HCT116 (cell line): ENCODE results near the gene BCL7A.

Source experiments
- POLR2A ChIP-seq: IDR thresholded peaks from 2 replicates; pipeline ENCODE4 v1.7.0; 2011; ENCODE audit warnings: borderline replicate concordance; ENCODE audit not compliant: insufficient read depth, insufficient read length; ENCODE audit errors: extremely low read depth
- SIN3A ChIP-seq: IDR thresholded peaks from 2 replicates; pipeline ENCODE4 v1.6.1; 2012; ENCODE audit warnings: low read depth
- ZNF274 ChIP-seq: fragments of 200-500 bp; sonication (Bioruptor generic); IDR thresholded peaks from 2 replicates; pipeline ENCODE4 v1.6.1; 2014; ENCODE audit warnings: mild to moderate bottlenecking, low read depth, low read length, inconsistent platforms

- no peak for TF ChIP-seq SIN3A
- TF ChIP-seq ZNF274 = no peak
- TF ChIP-seq POLR2A = no peak
Measured at GRCh38 chr12:121980191-121980891, 41.3 kb upstream of the BCL7A start.
